SK-N-SH (cell line): ENCODE data around the gene PPAN. TPM values are rescaled to one million over a fixed set of nuclear protein-coding genes. Genes with fewer than 3 reads are reported as not detected.
A peak's percentile ranks its signal among the peaks of the same experiment; 100 is the strongest.

Experiments used
- CTCF ChIA-PET: fragments of 300-600, 350-600 bp; formaldehyde crosslinking; extraction: SDS; loops from one replicate; lab custom pipeline; 2021; lab: Yijun Ruan, JAX
- POLR2A ChIA-PET: fragments of 350-600 bp; sonication (Branson Sonifier 250); formaldehyde crosslinking; extraction: SDS; loops from one replicate; lab custom pipeline; 2020; ENCODE audit warnings: antibody characterized with exemption, inconsistent platforms; lab: Yijun Ruan, JAX
- DNase-seq: peaks from one replicate; pipeline ENCODE4 v3.0.0; 2012
- H2AFZ ChIP-seq: fragments of 200-600 bp; sonication (generic); 2 replicates; pipeline ENCODE4 v1.8.1; 2016; ENCODE audit warnings: antibody characterized with exemption, mild to moderate bottlenecking, low read depth
- H3F3A ChIP-seq: fragments of 200-600 bp; sonication (generic); replicated peaks from 2 replicates; pipeline ENCODE3; 2016; ENCODE audit warnings: antibody characterized with exemption, mild to moderate bottlenecking; ENCODE audit not compliant: insufficient read depth
- H3K27ac ChIP-seq, 2 experiments: fragments of 200-500 bp in 1 of 2; fragments of 200-600 bp in 1 of 2; sonication (Bioruptor generic) in 1 of 2; sonication (generic), shearing (Covaris generic) in 1 of 2; 2 replicates each; pipeline versions ENCODE4 v1.5.1 to v1.6.1; 2014 to 2016; ENCODE audit warnings: low read depth in 2 of 2, inconsistent platforms in 1 of 2, low read length in 1 of 2, mild to moderate bottlenecking in 1 of 2, mixed read lengths in 1 of 2
- H3K27me3 ChIP-seq: fragments of 200-600 bp; sonication (generic), shearing (Covaris generic); 2 replicates; pipeline ENCODE4 v1.6.1; 2016; ENCODE audit warnings: mixed run types; ENCODE audit not compliant: insufficient read depth
- H3K36me3 ChIP-seq, 2 experiments: fragments of 200-500 bp in 1 of 2; fragments of 200-600 bp in 1 of 2; sonication (Bioruptor generic) in 1 of 2; sonication (generic) in 1 of 2; replicated peaks in 1 of 2; 2 replicates each; pipeline versions ENCODE3 to v1.5.1; 2014 to 2016; ENCODE audit warnings: low read length in 1 of 2, mild to moderate bottlenecking in 1 of 2; ENCODE audit not compliant: insufficient read depth in 2 of 2, control insufficient read depth in 1 of 2
- H3K4me1 ChIP-seq, 2 experiments: fragments of 200-500 bp in 1 of 2; fragments of 200-600 bp in 1 of 2; sonication (Bioruptor generic) in 1 of 2; sonication (generic), shearing (Covaris generic) in 1 of 2; 2 replicates each; pipeline versions ENCODE4 v1.5.1 to v1.6.1; 2014 to 2016; ENCODE audit warnings: low read depth in 1 of 2, low read length in 1 of 2, mixed run types in 1 of 2; ENCODE audit not compliant: insufficient read depth in 2 of 2, control insufficient read depth in 1 of 2
- H3K4me2 ChIP-seq: fragments of 200-600 bp; sonication (generic), shearing (Covaris generic); 2 replicates; pipeline ENCODE4 v1.6.1; 2017; ENCODE audit warnings: mixed run types
- H3K4me3 ChIP-seq, 2 experiments: fragments of 200-500 bp in 1 of 2; fragments of 200-600 bp in 1 of 2; sonication (Bioruptor generic) in 1 of 2; sonication (generic), shearing (Covaris generic) in 1 of 2; 2 replicates each; pipeline versions ENCODE4 v1.5.1 to v1.8.1; 2014 to 2016; ENCODE audit warnings: low read depth in 2 of 2, inconsistent platforms in 1 of 2, low read length in 1 of 2, mild to moderate bottlenecking in 1 of 2, mixed read lengths in 1 of 2, moderate library complexity in 1 of 2
- H3K79me2 ChIP-seq: fragments of 200-600 bp; sonication (generic); 2 replicates; pipeline ENCODE4 v1.8.1; 2017; ENCODE audit warnings: mild to moderate bottlenecking; ENCODE audit not compliant: insufficient read depth
- H3K9ac ChIP-seq: fragments of 200-600 bp; sonication (generic); 2 replicates; pipeline ENCODE4 v1.6.1; 2017; ENCODE audit warnings: mixed run types
- H3K9me2 ChIP-seq: fragments of 200-600 bp; sonication (generic); 2 replicates; pipeline ENCODE4 v1.6.1; 2017; ENCODE audit warnings: mixed run types
- H3K9me3 ChIP-seq: fragments of 200-600 bp; sonication (generic); 2 replicates; pipeline ENCODE4 v1.6.1; 2017; ENCODE audit warnings: mixed run types, mild to moderate bottlenecking, moderate library complexity
- H4K20me1 ChIP-seq: fragments of 200-600 bp; sonication (generic); 2 replicates; pipeline ENCODE4 v1.6.1; 2017; ENCODE audit warnings: mild to moderate bottlenecking, mixed run types; ENCODE audit not compliant: insufficient read depth
- ELF1 ChIP-seq: IDR thresholded peaks from 2 replicates; pipeline ENCODE4 v1.4.0; 2012
- EZH2phosphoT487 ChIP-seq: fragments of 200-600 bp; sonication (generic); IDR thresholded peaks from 2 replicates; pipeline ENCODE4 v1.6.1; 2017; ENCODE audit warnings: low read depth, mixed run types, mild to moderate bottlenecking, antibody characterized with exemption, moderate library complexity, borderline replicate concordance
- FOSL2 ChIP-seq: IDR thresholded peaks from 2 replicates; pipeline ENCODE4 v1.4.0; 2012; ENCODE audit warnings: low read depth, mild to moderate bottlenecking, moderate library complexity, borderline replicate concordance
- GABPA ChIP-seq: IDR thresholded peaks from 2 replicates; pipeline ENCODE4 v1.4.0; 2012; ENCODE audit warnings: low read depth, mild to moderate bottlenecking
- GATA2 ChIP-seq: sonication (generic); formaldehyde crosslinking; IDR thresholded peaks from 2 replicates; pipeline ENCODE4 v1.5.0; 2020; ENCODE audit warnings: mild to moderate bottlenecking, missing genetic modification reagents
- JUND ChIP-seq: IDR thresholded peaks from 2 replicates; pipeline ENCODE4 v1.4.0; 2012
- NFIC ChIP-seq: IDR thresholded peaks from 2 replicates; pipeline ENCODE4 v1.4.0; 2012; ENCODE audit warnings: borderline replicate concordance
- NRF1 ChIP-seq: IDR thresholded peaks from 2 replicates; pipeline ENCODE4 v1.6.1; 2012; ENCODE audit warnings: low read depth, mild to moderate bottlenecking, low read length
- RCOR1 ChIP-seq: fragments of 150-350 bp; IDR thresholded peaks from 2 replicates; pipeline ENCODE4 v1.6.1; 2017; ENCODE audit warnings: antibody characterized with exemption, low read length
- REST ChIP-seq: IDR thresholded peaks from 2 replicates; pipeline ENCODE4 v1.6.1; 2012; ENCODE audit warnings: mild to moderate bottlenecking, low read depth, low read length, moderate library complexity
- SMC3 ChIP-seq: IDR thresholded peaks from 2 replicates; pipeline ENCODE4 v1.6.1; 2012; ENCODE audit warnings: low read depth, low read length, improper control_type of control experiment
- WGBS: methylation state at CpG from one replicate; pipeline ENCODE4 v1.1.6; 2017; ENCODE audit warnings: low lambda C conversion rate; 5-methylcytosine and 5-hydroxymethylcytosine counted together
- polyA plus RNA-seq, 3 experiments: library from polyadenylated mRNA; depleted of rRNA; stranded (reverse); fragments of >200 nt; gene quantifications; 2 replicates each; pipeline ENCODE4 v1.2.3, GENCODE V29; 2012
- TF ChIP-seq, protein P1 (sequence below): IDR thresholded peaks from 2 replicates; pipeline ENCODE4 v1.4.0; 2012; ENCODE audit warnings: low read depth, borderline replicate concordance
- TF ChIP-seq, protein P2 (sequence below): fragments of 200-600 bp; sonication (generic); IDR thresholded peaks from 2 replicates; pipeline ENCODE4 v1.6.1; 2017; ENCODE audit warnings: antibody characterized with exemption, mild to moderate bottlenecking, moderate library complexity

PPAN gene
- polyA plus RNA-seq, 1 of the 3 experiments (the other 2 are of a cell fraction): 75.6 TPM

DNA sequence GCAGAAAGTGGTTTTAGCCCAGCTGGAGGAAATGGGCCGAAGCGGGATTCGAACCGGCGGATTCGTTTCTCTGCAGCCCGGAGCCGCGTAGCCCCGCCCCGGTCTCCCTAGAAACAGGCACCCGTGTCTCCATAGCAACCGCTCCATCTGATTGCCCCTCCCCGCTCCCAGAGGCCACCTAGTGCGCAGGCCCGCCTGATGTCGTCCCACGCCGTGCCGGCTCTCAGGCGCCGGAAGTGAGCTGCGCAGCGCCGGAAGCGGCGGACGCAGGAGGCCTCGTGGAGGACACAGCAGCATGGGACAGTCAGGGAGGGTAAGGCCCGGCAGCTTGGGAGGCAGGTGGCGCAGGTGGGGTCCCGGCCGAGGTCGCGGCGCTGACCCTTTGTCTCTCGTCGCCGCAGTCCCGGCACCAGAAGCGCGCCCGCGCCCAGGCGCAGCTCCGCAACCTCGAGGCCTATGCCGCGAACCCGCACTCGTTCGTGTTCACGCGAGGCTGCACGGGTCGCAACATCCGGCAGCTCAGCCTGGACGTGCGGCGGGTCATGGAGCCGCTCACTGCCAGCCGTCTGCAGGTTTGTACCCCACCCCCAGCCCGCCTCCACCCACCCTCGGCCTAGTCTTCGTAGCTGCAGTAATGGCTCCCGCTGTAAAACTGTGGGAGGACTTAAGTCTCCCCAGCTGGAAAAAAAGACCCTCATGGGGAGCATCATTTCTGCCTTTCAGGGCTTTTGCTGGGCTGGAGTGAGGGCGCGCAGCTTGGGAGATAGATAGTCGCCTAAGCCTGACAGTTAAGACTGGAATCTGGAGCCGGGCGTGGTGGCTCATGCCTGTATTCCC lies at the start of gene PPAN (continued):
- TF ChIP-seq GABPA (peak; percentile 97), JUND (no peak), SMC3 (no peak), NFIC (no peak), NRF1 (peak; percentile 87), RCOR1 (peak; percentile 59; the same call in 1 of the 2 replicates), ELF1 (peak; percentile 74; the same call in 1 of the 2 replicates), EZH2phosphoT487 (no peak), GATA2 (CRISPR knock-in tag) (peak; percentile 58)
- TF ChIP-seq, protein P1, sequence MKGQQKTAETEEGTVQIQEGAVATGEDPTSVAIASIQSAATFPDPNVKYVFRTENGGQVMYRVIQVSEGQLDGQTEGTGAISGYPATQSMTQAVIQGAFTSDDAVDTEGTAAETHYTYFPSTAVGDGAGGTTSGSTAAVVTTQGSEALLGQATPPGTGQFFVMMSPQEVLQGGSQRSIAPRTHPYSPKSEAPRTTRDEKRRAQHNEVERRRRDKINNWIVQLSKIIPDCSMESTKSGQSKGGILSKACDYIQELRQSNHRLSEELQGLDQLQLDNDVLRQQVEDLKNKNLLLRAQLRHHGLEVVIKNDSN: peak; percentile 24; the same call in 1 of the 2 replicates
- TF ChIP-seq, protein P2, sequence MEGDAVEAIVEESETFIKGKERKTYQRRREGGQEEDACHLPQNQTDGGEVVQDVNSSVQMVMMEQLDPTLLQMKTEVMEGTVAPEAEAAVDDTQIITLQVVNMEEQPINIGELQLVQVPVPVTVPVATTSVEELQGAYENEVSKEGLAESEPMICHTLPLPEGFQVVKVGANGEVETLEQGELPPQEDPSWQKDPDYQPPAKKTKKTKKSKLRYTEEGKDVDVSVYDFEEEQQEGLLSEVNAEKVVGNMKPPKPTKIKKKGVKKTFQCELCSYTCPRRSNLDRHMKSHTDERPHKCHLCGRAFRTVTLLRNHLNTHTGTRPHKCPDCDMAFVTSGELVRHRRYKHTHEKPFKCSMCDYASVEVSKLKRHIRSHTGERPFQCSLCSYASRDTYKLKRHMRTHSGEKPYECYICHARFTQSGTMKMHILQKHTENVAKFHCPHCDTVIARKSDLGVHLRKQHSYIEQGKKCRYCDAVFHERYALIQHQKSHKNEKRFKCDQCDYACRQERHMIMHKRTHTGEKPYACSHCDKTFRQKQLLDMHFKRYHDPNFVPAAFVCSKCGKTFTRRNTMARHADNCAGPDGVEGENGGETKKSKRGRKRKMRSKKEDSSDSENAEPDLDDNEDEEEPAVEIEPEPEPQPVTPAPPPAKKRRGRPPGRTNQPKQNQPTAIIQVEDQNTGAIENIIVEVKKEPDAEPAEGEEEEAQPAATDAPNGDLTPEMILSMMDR: no peak

GRCh38 chr19:10061717-10062310 lies 44.3 kb upstream of the PPAN start:
- WGBS: 20% methylated on average over 2 of the region's 21 CpGs
- Histone ChIP-seq H3K4me3 (no peak overlapping the region), H3K36me3 (no peaks in the 10 kb centered on the region), H4K20me1 (no peaks in the 10 kb centered on the region), H2AFZ (no peak overlapping the region), H3K79me2 (no peaks in the 10 kb centered on the region), H3K27ac (no peak overlapping the region), H3K9me3 (no peaks in the 10 kb centered on the region), H3K4me1 (no peaks in the 10 kb centered on the region), H3K9me2 (no peaks in the 10 kb centered on the region), H3K4me2 (no peak overlapping the region), H3K27me3 (peaks cover 38% of the 10 kb centered on the region), H3F3A (peaks cover 5% of the 10 kb centered on the region), H3K9ac (no peak overlapping the region)
- TF ChIP-seq REST (peak; percentile 96), FOSL2 (no peak)
- DNase-seq: no peak
- ChIA-PET CTCF (interaction anchor here (0.6 kb wide), 1 partner anchor 1750 kb away, joined by 4 read pairs; no protein-coding TSS in a partner anchor), POLR2A (interaction anchor here (0.5 kb wide), 1 partner anchor 109 kb away, joined by 3 read pairs; no protein-coding TSS in a partner anchor)
